Stimulated activated CD4-positive, alpha-beta T cell treated with anti-CD3 and anti-CD28 coated beads, TNF-alpha, amount 100 ng/mL, for 24 hours (primary cell): ENCODE measurements around the gene MROH9.

ENCODE experiments used
- DNase-seq, 3 experiments: peaks; one replicate each; pipeline ENCODE4 v3.0.0-alpha.2; 2020; ENCODE audit warnings: low read depth in 3 of 3

The MROH9 gene

DNA sequence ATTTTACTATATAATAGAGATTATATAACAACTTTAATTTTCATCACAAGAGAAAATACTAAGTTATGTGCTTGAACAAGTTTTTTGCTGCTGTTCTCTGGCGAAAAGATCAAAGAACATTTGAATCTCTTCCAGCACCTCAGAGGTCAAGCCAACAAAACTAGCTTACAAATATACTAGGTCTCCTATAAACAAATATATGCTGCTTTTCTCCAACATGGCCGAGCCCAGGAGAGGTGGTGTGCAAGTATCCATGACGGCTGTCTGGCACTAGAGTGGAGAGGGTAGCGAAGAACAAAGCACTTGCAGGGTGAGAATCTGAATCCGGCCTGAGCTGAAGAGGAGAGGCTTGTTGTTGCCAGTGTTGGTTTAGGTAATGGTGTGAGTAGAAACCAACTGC, 147.9 kb downstream of the MROH9 start:
- DNase-seq, result no peak

DNA sequence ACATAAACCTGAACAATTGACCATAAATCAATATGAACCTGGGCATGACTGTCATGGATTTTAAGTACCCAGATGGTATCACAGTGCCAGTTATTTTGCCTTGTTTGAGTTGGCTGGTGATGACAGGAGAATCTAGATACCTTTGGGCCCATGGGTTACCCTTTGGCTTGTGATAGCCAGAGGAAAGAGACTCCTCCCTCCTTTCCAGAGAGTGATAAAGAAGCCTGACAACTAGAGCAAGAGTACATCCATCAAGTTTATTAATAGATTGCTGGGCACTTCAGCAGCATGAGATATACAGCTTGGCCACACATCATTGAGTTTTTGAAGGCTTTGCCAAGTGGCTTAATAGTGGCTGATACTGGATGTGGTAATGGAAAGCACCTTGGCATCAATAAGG, 148.8 kb downstream of the MROH9 start:
- no peak for DNase-seq

DNA sequence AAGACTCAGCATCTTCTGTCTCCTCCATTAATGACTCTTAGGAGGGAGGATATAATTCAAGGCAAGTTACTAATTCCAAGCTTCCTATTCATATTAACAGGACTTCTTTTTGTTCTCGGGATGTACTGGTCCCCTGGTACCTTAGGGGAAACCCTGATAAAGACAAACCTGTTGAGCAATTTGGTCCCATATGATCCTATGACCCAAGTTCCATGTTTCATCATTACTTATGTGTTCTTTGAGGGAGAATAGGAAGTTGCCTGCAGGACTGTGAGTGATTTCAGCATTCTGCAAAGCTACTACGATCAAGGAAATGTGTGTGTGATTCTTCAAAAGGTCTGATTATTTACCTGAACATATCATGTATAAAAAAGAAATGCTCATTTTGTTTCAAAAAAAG, 149.5 kb downstream of the MROH9 start:
- no peak for DNase-seq

DNA sequence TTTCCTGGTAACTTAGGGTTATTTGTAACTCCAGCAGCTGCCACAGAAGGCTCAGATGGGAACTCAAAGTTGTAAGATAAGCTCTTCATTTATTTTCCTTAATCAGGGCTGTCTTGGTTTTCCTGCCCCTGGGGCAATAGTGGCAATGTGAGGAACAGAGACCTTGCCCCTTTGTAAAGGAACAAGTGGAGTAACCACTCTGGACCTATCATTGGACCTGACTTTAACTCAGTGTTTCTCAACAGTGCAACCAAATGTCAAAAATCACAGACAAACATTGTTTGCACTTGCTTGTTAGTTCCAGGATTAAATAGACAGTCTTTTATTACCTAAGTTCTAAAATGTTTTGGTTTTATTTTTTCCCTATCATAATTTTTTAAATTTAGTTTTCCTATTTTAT, 152.6 kb downstream of the MROH9 start:
- no peak for DNase-seq

DNA sequence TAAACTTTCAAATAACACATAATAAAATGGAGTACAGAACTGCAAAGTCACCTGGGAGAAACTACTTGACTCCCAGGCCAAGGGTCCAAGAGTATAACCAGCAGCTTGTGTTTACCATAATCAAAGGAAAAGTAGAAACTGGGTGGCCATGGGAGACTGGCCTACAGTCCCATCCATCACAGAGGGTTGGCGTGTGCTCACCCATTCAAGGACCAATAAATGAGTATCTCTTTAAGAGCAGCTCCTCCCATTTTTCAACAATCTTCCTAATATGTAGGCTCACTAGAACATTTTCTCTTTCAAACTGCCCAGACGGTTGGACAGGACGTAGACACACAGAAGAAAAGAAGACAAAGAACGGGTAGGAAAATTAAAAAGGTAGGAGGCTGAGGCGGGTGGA, 155.3 kb downstream of the MROH9 start, which contains the start of gene FMO3:
Gene FMO3 (plus strand): TSS at position 302 of the 400 bp plus-strand sequence. CDS start 1,754 bp downstream, outside the sequence.
- no peak for DNase-seq

DNA sequence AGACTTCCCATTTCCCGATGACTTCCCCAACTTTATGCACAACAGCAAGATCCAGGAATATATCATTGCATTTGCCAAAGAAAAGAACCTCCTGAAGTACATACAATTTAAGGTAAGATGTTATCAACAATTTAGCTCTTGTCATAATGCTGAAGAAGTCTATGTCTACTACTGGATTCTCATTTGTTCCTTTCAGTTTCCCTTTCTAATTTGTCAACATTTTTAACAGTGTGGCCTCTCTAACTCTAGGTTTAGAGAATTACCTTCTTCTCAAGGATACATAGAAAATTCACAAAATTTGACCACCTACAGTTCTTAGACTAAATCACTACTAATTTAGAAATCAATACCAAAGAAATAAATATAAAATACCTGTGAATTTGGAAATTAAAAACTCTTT, 168.5 kb downstream of the MROH9 start:
- no peak for DNase-seq

DNA sequence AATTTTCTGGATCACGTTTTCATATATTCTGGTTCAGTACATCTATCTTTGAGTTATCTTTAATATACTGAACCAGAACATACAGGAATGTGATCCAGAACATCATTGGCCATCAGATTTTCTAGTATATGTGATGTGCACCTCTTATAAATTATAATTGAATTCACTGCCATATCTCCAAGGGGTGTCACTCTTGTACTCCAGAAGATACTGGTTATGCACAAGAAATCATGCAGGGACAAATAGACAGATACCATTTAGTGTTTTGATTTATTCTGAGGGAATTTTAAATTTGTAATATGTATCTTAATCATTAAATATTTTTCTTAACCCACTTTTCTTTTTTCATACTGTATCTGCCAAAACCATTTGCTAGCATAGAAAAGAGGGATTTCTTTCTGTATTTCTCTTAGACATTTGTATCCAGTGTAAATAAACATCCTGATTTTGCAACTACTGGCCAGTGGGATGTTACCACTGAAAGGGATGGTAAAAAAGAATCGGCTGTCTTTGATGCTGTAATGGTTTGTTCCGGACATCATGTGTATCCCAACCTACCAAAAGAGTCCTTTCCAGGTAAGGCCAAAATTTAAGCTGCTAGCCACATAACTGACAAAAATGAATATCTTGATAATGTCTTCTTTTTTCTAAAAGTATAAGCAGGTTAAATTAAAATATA, 172.1 kb downstream of the MROH9 start:
- no peak for DNase-seq

DNA sequence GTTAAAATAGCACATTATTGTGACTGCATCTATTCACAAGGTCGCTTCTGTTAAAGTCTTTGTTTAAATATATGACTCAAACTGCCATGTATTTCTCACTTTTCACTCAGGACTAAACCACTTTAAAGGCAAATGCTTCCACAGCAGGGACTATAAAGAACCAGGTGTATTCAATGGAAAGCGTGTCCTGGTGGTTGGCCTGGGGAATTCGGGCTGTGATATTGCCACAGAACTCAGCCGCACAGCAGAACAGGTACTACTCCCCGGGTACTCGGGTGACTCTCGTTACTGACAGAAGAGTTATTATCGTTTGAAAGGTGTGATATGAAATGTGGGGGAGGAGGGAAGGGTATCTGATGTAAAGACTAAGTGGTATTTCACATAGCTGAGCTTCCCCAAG, 172.6 kb downstream of the MROH9 start:
- DNase-seq, result no peak

DNA sequence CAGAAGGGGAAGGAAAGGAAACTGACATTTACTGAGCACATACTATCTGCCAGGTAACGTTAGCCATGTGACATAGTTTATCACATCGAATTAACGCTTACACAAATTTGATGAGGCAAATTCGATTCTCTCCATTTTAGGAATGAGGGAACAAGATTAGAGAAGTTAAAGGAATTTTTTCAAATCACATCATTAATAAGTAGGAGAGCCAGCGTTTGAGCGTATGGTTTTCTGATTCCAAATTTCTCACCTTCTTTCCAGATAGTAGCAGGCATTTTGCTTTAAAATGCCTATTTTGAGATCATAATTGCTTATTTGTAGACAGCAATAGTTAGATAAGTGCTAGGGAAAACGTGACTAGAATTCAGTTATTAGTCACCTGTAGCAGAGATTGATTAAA, 174.6 kb downstream of the MROH9 start:
- no peak for DNase-seq

DNA sequence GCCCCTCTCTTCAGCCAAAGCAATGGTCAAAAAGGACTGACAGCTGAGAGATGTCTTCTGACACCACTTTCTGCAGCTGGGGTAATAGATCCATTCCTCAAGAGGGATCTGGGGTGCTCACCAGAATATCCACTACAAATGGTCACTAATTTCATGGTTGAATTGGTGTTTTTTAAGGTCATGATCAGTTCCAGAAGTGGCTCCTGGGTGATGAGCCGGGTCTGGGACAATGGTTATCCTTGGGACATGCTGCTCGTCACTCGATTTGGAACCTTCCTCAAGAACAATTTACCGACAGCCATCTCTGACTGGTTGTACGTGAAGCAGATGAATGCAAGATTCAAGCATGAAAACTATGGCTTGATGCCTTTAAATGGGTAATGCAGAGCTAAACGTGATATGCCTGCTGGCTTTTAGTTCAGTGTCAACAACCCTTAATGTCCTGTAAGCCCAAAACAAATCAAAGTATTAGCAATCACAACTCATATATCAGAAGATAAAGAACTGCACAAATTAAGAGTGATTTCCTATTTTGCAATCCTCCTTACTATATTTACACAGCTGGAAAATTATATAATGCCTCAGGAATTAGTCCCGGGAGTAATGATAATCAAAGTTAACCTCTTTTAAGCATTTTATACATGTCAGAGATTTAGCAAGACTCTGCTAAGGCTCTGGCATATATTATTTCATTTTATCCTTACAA, 175.4 kb downstream of the MROH9 start:
- DNase-seq, result no peak

DNA sequence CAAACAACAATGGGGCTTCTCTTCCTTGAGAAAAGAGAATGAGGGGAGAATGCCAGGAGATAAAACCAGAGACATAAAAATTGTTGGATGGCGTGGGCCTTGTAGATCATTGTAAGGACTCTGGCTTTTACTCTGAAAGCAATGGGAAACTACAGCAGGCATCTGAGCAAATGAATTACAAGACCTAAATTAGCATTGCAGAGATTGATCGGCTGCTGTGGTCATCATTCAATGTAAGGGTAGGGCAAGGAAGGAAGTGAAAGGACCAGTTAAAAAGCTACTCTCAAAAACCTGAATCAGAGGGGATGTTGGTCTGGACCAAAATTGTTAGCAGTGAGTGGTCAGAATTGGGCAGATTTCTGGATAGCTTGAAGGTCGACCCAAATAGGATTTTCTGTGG, 176.8 kb downstream of the MROH9 start:
- no peak for DNase-seq

DNA sequence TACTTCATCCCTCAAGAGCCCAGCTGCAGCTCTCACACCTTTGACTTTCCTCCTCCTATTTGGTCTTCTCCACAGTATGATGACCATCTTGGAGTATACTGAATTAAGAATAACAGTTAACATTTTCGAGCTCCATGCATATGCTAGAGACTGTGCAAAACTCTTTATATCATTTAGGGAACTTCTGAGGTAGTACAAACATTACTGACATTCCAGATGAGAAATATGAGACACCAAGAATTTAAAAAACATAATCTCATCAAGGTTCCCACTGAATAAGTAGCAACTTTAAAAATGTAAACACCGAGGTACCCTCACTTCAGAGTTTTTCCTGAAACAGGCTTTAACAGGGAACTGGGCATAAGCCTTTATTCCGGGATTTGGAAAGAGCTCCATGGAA, 178.0 kb downstream of the MROH9 start:
- no peak for DNase-seq
